OCI-LY7 (cell line): ENCODE data around the gene NPC2. TPM values are rescaled to one million over a fixed set of nuclear protein-coding genes. Genes with fewer than 3 reads are reported as not detected.

Experiments
- BruUV-seq: library from RNA; stranded (reverse); fragments of 400-500 nt; replicated peaks from 2 replicates; lab custom pipeline; 2021; lab: Mats Ljungman, UMichigan
- CTCF ChIA-PET: fragments of 300-600 bp; sonication (Branson Sonifier 250); formaldehyde crosslinking; loops from one replicate; lab custom pipeline; 2022; ENCODE audit warnings: antibody characterized with exemption; ENCODE audit not compliant: unreplicated experiment; lab: Charles Lee
- POLR2A ChIA-PET: fragments of 300-600 bp; sonication (Branson Sonifier 250); formaldehyde crosslinking; loops from one replicate; lab custom pipeline; 2022; ENCODE audit warnings: antibody characterized with exemption; lab: Charles Lee
- DNase-seq: peaks from one replicate; pipeline ENCODE4 v3.0.0-alpha.2; 2015; ENCODE audit warnings: low spot score
- H2AFZ ChIP-seq: fragments of 200-600 bp; sonication (generic), shearing (Covaris generic); 2 replicates; pipeline ENCODE4 v1.6.1; 2014; ENCODE audit warnings: mild to moderate bottlenecking, antibody characterized with exemption, low read length, moderate library complexity
- H3K27ac ChIP-seq: fragments of 200-600 bp; sonication (generic); 2 replicates; pipeline ENCODE4 v1.5.1; 2014; ENCODE audit warnings: mixed run types, low read depth, mild to moderate bottlenecking, moderate library complexity, low read length, inconsistent platforms; ENCODE audit not compliant: poor library complexity, severe bottlenecking
- H3K36me3 ChIP-seq: fragments of 200-600 bp; sonication (generic); 2 replicates; pipeline ENCODE4 v1.6.1; 2014; ENCODE audit warnings: mild to moderate bottlenecking, antibody characterized with exemption, low read length, moderate library complexity, mixed read lengths; ENCODE audit not compliant: insufficient read depth
- H3K4me1 ChIP-seq: fragments of 200-600 bp; sonication (generic); 2 replicates; pipeline ENCODE4 v1.5.1; 2014; ENCODE audit warnings: mild to moderate bottlenecking, low read length; ENCODE audit not compliant: insufficient read depth, poor library complexity, severe bottlenecking
- H3K4me2 ChIP-seq: fragments of 200-600 bp; sonication (generic); 2 replicates; pipeline ENCODE4 v1.6.1; 2014; ENCODE audit warnings: mild to moderate bottlenecking, low read length
- H3K4me3 ChIP-seq: fragments of 200-600 bp; sonication (generic); 2 replicates; pipeline ENCODE4 v1.5.1; 2014; ENCODE audit warnings: mild to moderate bottlenecking, low read depth, low read length; ENCODE audit not compliant: poor library complexity, severe bottlenecking
- H3K79me2 ChIP-seq: fragments of 200-600 bp; sonication (generic); 2 replicates; pipeline ENCODE4 v1.6.1; 2016; ENCODE audit warnings: low read depth, mild to moderate bottlenecking, low read length, moderate library complexity, mixed read lengths; ENCODE audit not compliant: insufficient read depth
- H3K9me2 ChIP-seq: fragments of 200-600 bp; sonication (generic); 2 replicates; pipeline ENCODE4 v1.6.1; 2016; ENCODE audit warnings: mild to moderate bottlenecking, low read length, mixed read lengths; ENCODE audit not compliant: insufficient read depth
- H3K9me3 ChIP-seq: fragments of 200-600 bp; sonication (generic); 2 replicates; pipeline ENCODE4 v1.6.1; 2014; ENCODE audit warnings: mild to moderate bottlenecking, mixed run types, low read length, mixed read lengths
- H4K20me1 ChIP-seq: fragments of 200-600 bp; sonication (generic); 2 replicates; pipeline ENCODE4 v1.6.1; 2014; ENCODE audit warnings: mild to moderate bottlenecking, antibody characterized with exemption, low read length, moderate library complexity, mixed read lengths; ENCODE audit not compliant: insufficient read depth
- EZH2phosphoT487 ChIP-seq: fragments of 200-600 bp; sonication (generic); IDR thresholded peaks from 2 replicates; pipeline ENCODE4 v1.6.1; 2018; ENCODE audit warnings: low read depth, borderline replicate concordance, mild to moderate bottlenecking, mixed run types, antibody characterized with exemption, low read length, moderate library complexity, mixed read lengths
- intact Hi-C: fragments of 100-400 bp; cut with micrococcal nuclease; formaldehyde crosslinking; loops from one replicate; pipeline ENCODE4 v1.10.0; 2022; ENCODE audit not compliant: unreplicated experiment
- total RNA-seq, 2 experiments: library from RNA; depleted of rRNA in 1 of 2; stranded (reverse); fragments of >200 nt in 1 of 2; shearing (Covaris generic) in 1 of 2; gene quantifications; 2 replicates each; pipeline ENCODE4 v1.2.3, GENCODE V29; 2014 to 2022
- TF ChIP-seq, protein P1 (sequence below): fragments of 200-600 bp; sonication (generic); conservative IDR thresholded peaks from 2 replicates; pipeline ENCODE4 v1.5.1; 2014; ENCODE audit warnings: mild to moderate bottlenecking, antibody characterized with exemption, low read length, moderate library complexity, mixed read lengths

Gene NPC2
- total RNA-seq, 2 experiments from 2014 or later, result 37.8 to 80.8 TPM

DNA sequence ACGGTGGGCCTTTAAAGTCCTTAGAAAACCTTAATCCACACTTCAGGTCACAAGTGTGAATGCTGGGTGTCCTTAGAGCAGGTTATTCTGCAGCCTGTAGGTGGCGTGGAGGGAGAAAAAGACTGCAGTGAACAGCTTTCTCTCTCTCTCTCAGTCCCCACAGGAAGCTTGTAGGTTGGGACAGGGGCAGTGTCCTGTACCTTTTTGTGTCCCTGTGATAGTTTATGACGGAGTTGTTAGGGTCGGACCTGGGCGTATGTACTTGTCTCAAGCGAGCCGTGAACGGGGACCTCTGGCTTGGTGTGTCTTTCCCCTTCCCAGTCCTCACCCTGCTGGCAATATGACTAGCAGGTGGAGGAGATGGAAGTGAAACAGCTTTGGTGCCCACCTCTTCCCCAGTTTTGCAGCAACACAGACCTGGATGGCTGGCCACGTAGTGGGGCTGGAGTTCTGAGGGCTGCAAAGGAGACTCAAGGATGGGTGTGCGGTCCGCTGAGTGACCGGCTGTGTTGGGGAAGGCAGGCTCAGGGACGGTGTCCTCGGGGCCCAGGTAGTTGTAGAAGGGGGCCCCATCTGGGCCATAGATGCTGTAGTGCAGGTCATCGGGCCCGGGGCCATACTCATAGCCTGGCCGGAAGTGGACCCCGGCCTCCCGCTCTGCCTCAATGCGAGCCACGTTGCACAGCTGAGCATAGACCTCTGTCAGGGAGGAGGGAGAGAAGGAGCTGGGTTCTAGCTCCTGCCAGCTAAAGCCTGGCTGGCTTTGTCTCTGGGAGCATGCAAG, 9.3 kb upstream of the NPC2 start:
- POLR2A ChIA-PET, result interaction anchor here (0.7 kb wide), 1 partner anchor 9 kb away, joined by 3 read pairs; the partner anchor contains the start of genes ISCA2 and NPC2
- Histone ChIP-seq H3K27ac (no peak overlapping the region), H3K9me3 (no peaks in the 10 kb centered on the region), H3K4me3 (no peak overlapping the region), H3K4me2 (no peak overlapping the region), H3K36me3 (no peaks in the 10 kb centered on the region), H2AFZ (no peak overlapping the region), H3K9me2 (no peaks in the 10 kb centered on the region), H3K4me1 (peaks cover 9% of the 10 kb centered on the region), H3K79me2 (no peaks in the 10 kb centered on the region), H4K20me1 (no peaks in the 10 kb centered on the region)
- intact Hi-C loops, result loop anchor here (5.0 kb wide), 1 partner anchor 105 kb away; no protein-coding TSS in a partner anchor
- no TSS peak for BruUV-seq
- peak; percentile 62 for DNase-seq
- CTCF ChIA-PET, result interaction anchor here (0.5 to 0.8 kb wide), 2 partner anchors 13 to 20 kb away, joined by 3 read pairs; no protein-coding TSS in a partner anchor
- no peak for TF ChIP-seq EZH2phosphoT487
- TF ChIP-seq, protein P1, sequence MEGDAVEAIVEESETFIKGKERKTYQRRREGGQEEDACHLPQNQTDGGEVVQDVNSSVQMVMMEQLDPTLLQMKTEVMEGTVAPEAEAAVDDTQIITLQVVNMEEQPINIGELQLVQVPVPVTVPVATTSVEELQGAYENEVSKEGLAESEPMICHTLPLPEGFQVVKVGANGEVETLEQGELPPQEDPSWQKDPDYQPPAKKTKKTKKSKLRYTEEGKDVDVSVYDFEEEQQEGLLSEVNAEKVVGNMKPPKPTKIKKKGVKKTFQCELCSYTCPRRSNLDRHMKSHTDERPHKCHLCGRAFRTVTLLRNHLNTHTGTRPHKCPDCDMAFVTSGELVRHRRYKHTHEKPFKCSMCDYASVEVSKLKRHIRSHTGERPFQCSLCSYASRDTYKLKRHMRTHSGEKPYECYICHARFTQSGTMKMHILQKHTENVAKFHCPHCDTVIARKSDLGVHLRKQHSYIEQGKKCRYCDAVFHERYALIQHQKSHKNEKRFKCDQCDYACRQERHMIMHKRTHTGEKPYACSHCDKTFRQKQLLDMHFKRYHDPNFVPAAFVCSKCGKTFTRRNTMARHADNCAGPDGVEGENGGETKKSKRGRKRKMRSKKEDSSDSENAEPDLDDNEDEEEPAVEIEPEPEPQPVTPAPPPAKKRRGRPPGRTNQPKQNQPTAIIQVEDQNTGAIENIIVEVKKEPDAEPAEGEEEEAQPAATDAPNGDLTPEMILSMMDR, result peak; percentile 76

DNA sequence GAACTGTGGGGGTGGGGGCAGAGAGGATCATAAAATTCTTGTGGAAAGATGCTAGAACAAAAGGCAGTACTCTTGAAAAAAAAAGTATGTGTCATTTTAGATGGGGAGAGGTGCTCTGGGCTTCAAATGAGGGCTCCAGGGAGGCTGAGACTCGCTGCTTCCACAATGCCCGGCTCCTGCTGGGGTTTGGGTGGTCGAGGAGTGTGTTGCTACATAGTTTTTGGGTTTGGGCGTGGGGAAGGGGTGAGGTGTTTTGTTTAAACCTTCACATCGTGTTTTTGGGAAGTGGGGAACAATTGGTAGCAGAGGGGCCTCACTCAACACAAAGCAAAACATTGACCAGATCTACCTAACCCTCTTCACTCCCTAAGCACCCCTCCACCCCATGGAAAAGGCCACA, 8.6 kb upstream of the NPC2 start:
- ChIA-PET CTCF (interaction anchor here (0.5 kb wide), 1 partner anchor 21 kb away, joined by 3 read pairs; no protein-coding TSS in a partner anchor), POLR2A (interaction anchor here (0.7 kb wide), 1 partner anchor 9 kb away, joined by 3 read pairs; the partner anchor contains the start of genes ISCA2 and NPC2)
- DNase-seq, result no peak
- Histone ChIP-seq H4K20me1 (no peaks in the 10 kb centered on the region), H3K4me3 (no peak overlapping the region), H3K79me2 (no peaks in the 10 kb centered on the region), H3K27ac (no peak overlapping the region), H3K36me3 (no peaks in the 10 kb centered on the region), H3K4me1 (peaks cover 9% of the 10 kb centered on the region), H3K4me2 (no peak overlapping the region), H3K9me2 (no peaks in the 10 kb centered on the region), H3K9me3 (no peaks in the 10 kb centered on the region), H2AFZ (no peak overlapping the region)
- intact Hi-C loops, result loop anchor here (5.0 kb wide), 1 partner anchor 106 kb away; no protein-coding TSS in a partner anchor
- no peak for TF ChIP-seq EZH2phosphoT487
- TF ChIP-seq, protein P1, result no peak
- BruUV-seq, result no TSS peak
